Activated T-helper 1 cell treated with anti-CD3 and anti-CD28 coated beads, Interleukin-12 subunit alpha, Interleukin-12 subunit beta, Interleukin-2, Interleukin-4 antibody, amounts not matched to agents 30 ng/mL and 10 ng/mL and 1 ng/mL, durations not matched to agents 14 hours and 24 hours and 36 hours (primary cell): Measurements from ENCODE around the gene ZSWIM7. TPM values are rescaled to one million over a fixed set of nuclear protein-coding genes. Genes with fewer than 3 reads are reported as not detected.

ENCODE experiments used
- DNase-seq: peaks from one replicate; pipeline ENCODE4 v3.0.0; 2021; ENCODE audit warnings: low spot score
- H3K27ac Mint-ChIP-seq: one replicate; pipeline ENCODE4 v1.8.0; 2021; ENCODE audit warnings: mild to moderate bottlenecking, mixed read lengths
- H3K27me3 Mint-ChIP-seq: one replicate; pipeline ENCODE4 v1.8.0; 2022; ENCODE audit warnings: mild to moderate bottlenecking, moderate library complexity, mixed read lengths; ENCODE audit not compliant: insufficient read depth
- H3K36me3 Mint-ChIP-seq: one replicate; pipeline ENCODE4 v1.8.0; 2021; ENCODE audit warnings: low read depth, mixed read lengths
- H3K4me1 Mint-ChIP-seq: one replicate; pipeline ENCODE4 v1.8.0; 2021; ENCODE audit warnings: low read depth, mixed read lengths
- H3K4me3 Mint-ChIP-seq: one replicate; pipeline ENCODE4 v1.8.0; 2021; ENCODE audit warnings: mild to moderate bottlenecking, moderate library complexity, mixed read lengths
- H3K9me3 Mint-ChIP-seq: one replicate; pipeline ENCODE4 v1.8.0; 2021; ENCODE audit warnings: mixed read lengths
- intact Hi-C: fragments of 100-400 bp; cut with micrococcal nuclease; formaldehyde crosslinking; loops from one replicate; pipeline ENCODE4 v1.15.1; 2024
- total RNA-seq: library from RNA; stranded (reverse); gene quantifications from 2 replicates; pipeline ENCODE4 v1.2.3, GENCODE V29; 2022

ZSWIM7 gene, protein sequence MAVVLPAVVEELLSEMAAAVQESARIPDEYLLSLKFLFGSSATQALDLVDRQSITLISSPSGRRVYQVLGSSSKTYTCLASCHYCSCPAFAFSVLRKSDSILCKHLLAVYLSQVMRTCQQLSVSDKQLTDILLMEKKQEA
- 8.3 and 9.5 TPM in 2 replicates for total RNA-seq

DNA sequence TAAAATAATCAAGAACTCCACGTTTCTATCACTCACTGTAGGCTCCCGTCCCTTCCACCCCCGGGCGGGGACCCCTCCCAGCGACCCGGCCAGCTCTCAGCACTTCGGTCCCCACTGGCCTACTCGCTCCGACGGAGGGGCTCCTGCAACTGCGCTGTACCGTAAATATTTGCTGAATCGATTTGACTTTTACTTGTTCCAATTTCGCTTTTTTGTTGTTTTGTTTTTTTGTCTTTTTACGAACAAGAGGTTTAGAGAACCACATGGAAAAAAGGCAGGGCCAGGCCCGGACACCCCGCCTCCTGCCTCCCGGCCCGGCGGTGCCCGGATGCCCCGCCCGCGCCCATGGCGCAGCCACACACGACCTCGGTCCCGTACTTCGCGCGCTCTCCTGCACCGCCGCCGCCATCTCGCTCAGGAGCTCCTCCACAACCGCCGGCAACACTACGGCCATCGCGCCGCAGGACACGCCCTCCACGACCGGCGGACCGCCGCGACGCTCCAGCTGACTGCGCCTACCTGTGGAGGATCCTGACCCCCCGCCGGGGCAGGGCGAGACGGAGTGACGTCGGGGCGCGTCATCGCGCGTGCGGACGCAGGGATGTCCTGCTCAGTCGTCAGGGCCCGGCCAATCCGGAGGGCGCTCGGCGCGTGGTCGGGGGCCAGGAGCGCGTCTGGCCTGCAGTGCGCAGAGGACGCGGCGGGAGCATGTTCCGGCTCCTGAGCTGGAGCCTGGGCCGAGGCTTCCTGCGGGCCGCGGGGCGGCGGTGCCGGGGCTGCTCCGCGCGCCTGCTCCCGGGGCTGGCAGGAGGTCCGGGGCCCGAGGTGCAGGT lies at the start of gene ZSWIM7, which contains the start of gene TTC19:
TSS of gene ZSWIM7 (minus strand) at position 564 of the 833 bp plus-strand sequence. CDS start at position 454, 110 bp downstream.
TSS of gene TTC19 (plus strand) at position 684 of the 833 bp plus-strand sequence. CDS start at position 709, 25 bp downstream.
- peaks cover 3% of the 10 kb centered on the region for H3K9me3 Mint-ChIP-seq
- peaks cover 36% of the 10 kb centered on the region for H3K36me3 Mint-ChIP-seq

DNA sequence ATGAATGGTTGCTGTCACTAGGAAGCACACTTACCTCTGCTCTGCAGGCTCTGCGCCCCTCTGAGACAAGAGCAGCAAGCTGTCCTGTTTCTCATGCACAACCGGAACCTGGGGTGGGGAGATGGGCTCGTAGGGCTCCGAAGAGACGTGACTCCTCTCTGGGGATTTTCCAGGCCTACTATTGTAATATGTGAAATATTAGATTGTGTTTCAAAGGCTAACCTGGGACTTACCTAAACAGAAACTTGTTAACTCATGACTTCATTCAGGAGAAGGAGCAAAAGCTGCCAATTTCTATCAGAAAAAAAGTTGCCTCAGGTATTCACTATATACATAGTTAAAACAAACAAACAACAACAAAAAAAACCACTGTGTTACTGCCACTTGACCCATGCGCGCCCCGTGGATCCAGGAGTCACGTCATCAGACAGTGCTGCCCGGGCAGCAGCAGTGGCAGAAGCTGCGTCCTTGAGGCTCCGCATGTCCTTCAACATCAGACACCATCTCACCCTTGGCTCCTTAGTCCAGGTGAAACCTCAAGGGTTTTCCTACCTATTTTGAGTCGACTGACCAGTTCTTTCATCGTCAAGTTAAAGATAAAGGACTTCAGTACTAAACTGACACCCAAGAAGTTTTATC lies 49.4 kb upstream of the ZSWIM7 start:
- Mint-ChIP-seq H3K27ac (no peak overlapping the region), H3K4me1 (peaks cover 17% of the 10 kb centered on the region), H3K36me3 (peaks cover 47% of the 10 kb centered on the region), H3K4me3 (no peak overlapping the region), H3K9me3 (no peaks in the 10 kb centered on the region), H3K27me3 (no peaks in the 10 kb centered on the region)
- DNase-seq = no peak
- intact Hi-C loops = no loop called here

More for the DNA sequence above, at the start of gene ZSWIM7, which contains the start of gene TTC19:
- peak within 1 kb of the TSS; percentile 96 for H3K4me3 Mint-ChIP-seq
- intact Hi-C loops = loop anchor here (1.0 to 5.0 kb wide), 4 partner anchors 29 to 739 kb away; partner anchors contain the start of gene ZNF286A
- peaks cover 2% of the 10 kb centered on the region for H3K27me3 Mint-ChIP-seq
- peak within 1 kb of the TSS; percentile 99 for H3K27ac Mint-ChIP-seq
- peaks cover 33% of the 10 kb centered on the region for H3K4me1 Mint-ChIP-seq
- DNase-seq = peak; percentile 93

- peaks cover 43% of the 10 kb centered on the region for H3K36me3 Mint-ChIP-seq
- H3K9me3 Mint-ChIP-seq = no peaks in the 10 kb centered on the region
- H3K27me3 Mint-ChIP-seq = no peaks in the 10 kb centered on the region
- H3K4me3 Mint-ChIP-seq = no peak overlapping the region
- H3K27ac Mint-ChIP-seq = peak overlapping the region; percentile 23
- H3K4me1 Mint-ChIP-seq = peaks cover 17% of the 10 kb centered on the region
- no peak for DNase-seq
- intact Hi-C loops = no loop called here
Measured at GRCh38 chr17:16046966-16047365, 47.5 kb upstream of the ZSWIM7 start.

DNA sequence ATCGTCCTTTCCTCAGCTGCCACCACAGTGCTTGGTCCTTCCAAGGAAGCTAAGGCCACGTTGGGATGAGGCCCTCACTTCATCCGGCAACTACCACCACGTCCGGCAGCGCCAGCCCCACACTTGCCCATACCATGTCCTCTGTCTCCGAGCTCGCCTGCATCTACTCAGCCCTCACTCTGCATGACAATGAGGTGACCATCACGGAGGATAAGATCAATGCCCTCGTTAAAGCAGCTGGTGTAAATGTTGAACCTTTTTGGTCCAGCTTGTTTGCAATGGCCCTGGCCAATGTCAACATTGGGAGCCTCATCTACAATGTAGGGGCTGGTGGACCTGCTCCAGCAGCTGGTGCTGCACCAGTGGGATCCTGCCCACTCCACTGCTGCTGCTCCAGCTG lies 45.0 kb upstream of the ZSWIM7 start:
- Mint-ChIP-seq H3K4me1 (peaks cover 17% of the 10 kb centered on the region), H3K27me3 (no peaks in the 10 kb centered on the region), H3K4me3 (no peak overlapping the region), H3K27ac (no peak overlapping the region), H3K9me3 (no peaks in the 10 kb centered on the region), H3K36me3 (peaks cover 43% of the 10 kb centered on the region)
- DNase-seq = no peak
- intact Hi-C loops = no loop called here

DNA sequence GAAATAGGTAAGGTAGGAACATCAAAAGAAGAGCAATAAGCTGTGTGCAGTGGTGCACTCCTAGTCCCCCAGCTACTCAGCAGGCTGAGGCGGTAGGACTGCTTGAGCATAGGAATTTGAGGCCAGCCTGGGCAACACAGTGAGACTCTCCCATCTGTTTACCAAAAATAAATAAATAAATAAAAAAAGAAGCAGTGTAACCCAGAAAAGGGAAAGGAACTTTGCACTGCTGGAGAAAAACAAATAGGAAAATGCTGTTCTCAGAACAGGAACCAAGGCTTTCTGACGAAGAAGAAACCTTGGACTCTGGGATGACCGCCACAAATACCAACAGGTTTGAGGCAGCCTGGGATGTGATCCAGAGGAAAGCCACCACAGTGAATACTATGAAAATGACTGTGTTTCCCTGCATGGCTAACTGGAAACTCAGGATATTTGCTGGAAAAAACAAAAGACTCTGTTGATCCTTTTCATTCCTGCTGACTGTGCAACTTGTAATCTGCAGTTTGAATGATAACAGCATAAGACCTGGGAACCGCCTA lies 41.3 kb upstream of the ZSWIM7 start:
- intact Hi-C loops = no loop called here
- peaks cover 48% of the 10 kb centered on the region for H3K36me3 Mint-ChIP-seq
- no peak overlapping the region for H3K4me3 Mint-ChIP-seq
- no peaks in the 10 kb centered on the region for H3K27me3 Mint-ChIP-seq
- H3K27ac Mint-ChIP-seq = no peak overlapping the region
- H3K9me3 Mint-ChIP-seq = no peaks in the 10 kb centered on the region
- no peak for DNase-seq
- H3K4me1 Mint-ChIP-seq = peaks cover 13% of the 10 kb centered on the region

DNA sequence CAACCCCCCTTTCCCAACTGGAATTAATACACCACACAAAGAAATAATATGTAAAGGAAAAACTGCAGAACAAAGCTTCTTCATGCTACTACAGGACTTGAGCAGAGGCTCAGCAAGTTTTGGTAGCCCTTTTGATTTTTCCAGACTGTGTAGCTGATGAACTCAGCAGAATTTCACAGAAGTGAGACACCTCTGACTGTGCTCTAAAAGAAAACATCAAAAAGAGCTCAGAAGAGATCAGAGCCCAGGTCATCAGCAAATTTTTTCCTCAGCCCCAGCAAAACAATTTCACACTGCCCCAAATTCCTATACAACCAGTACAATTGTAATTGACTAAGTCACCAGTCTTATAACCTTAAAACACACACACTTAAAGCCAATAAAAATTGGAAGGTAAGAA lies 38.1 kb upstream of the ZSWIM7 start:
- Mint-ChIP-seq H3K4me1 (peaks cover 19% of the 10 kb centered on the region), H3K9me3 (no peaks in the 10 kb centered on the region), H3K36me3 (peaks cover 50% of the 10 kb centered on the region), H3K27ac (no peak overlapping the region), H3K27me3 (no peaks in the 10 kb centered on the region), H3K4me3 (no peak overlapping the region)
- intact Hi-C loops = no loop called here
- DNase-seq = no peak

DNA sequence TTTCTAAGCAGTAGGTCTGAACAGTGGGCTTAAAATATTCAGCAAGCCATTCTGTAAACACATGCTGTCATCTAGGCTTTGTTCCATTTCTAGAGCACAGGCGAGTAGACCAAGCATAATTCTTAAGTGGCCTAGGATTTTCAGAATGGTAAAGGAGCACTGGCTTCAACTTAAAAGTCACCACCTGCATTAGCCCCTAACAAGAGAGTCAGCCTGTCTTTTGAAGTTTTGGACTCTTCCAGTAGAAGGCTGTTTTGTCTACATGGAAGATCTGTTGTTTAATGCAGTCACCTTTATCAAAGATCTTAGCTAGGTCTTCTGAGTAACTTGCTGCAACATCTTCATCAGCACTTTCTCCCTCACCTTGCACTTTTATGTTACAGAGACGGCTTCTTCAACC lies 36.8 kb upstream of the ZSWIM7 start:
- H3K9me3 Mint-ChIP-seq = no peaks in the 10 kb centered on the region
- intact Hi-C loops = no loop called here
- H3K27ac Mint-ChIP-seq = no peak overlapping the region
- H3K27me3 Mint-ChIP-seq = no peaks in the 10 kb centered on the region
- H3K36me3 Mint-ChIP-seq = peaks cover 58% of the 10 kb centered on the region
- H3K4me3 Mint-ChIP-seq = no peak overlapping the region
- no peak for DNase-seq
- peaks cover 19% of the 10 kb centered on the region for H3K4me1 Mint-ChIP-seq

- Mint-ChIP-seq H3K4me1 (peaks cover 21% of the 10 kb centered on the region), H3K27me3 (no peaks in the 10 kb centered on the region), H3K36me3 (peaks cover 68% of the 10 kb centered on the region), H3K4me3 (no peak overlapping the region), H3K27ac (no peak overlapping the region), H3K9me3 (no peaks in the 10 kb centered on the region)
- DNase-seq = no peak
- intact Hi-C loops = no loop called here
Measured at GRCh38 chr17:16033729-16034349, 34.3 kb upstream of the ZSWIM7 start.

GRCh38 chr17:16027708-16028584 lies 28.4 kb upstream of the ZSWIM7 start:
- H3K9me3 Mint-ChIP-seq = no peaks in the 10 kb centered on the region
- intact Hi-C loops = loop anchor here (1.0 to 10.0 kb wide), 7 partner anchors 21 to 411 kb away; partner anchors contain the start of genes NCOR1, TRPV2, TTC19 and ZSWIM7
- H3K27ac Mint-ChIP-seq = peak overlapping the region; percentile 91
- peaks cover 68% of the 10 kb centered on the region for H3K36me3 Mint-ChIP-seq
- peak overlapping the region; percentile 68 for H3K4me3 Mint-ChIP-seq
- H3K27me3 Mint-ChIP-seq = no peaks in the 10 kb centered on the region
- H3K4me1 Mint-ChIP-seq = peaks cover 33% of the 10 kb centered on the region
- peak; percentile 33 for DNase-seq

GRCh38 chr17:16026895-16027294 lies 27.4 kb upstream of the ZSWIM7 start:
- intact Hi-C loops = loop anchor here (1.0 to 10.0 kb wide), 3 partner anchors 20 to 388 kb away; partner anchors contain the start of gene TRPV2
- H3K4me1 Mint-ChIP-seq = peaks cover 38% of the 10 kb centered on the region
- H3K27me3 Mint-ChIP-seq = no peaks in the 10 kb centered on the region
- H3K4me3 Mint-ChIP-seq = peak overlapping the region; percentile 68
- H3K36me3 Mint-ChIP-seq = peaks cover 65% of the 10 kb centered on the region
- no peak for DNase-seq
- peak overlapping the region; percentile 91 for H3K27ac Mint-ChIP-seq
- H3K9me3 Mint-ChIP-seq = no peaks in the 10 kb centered on the region

DNA sequence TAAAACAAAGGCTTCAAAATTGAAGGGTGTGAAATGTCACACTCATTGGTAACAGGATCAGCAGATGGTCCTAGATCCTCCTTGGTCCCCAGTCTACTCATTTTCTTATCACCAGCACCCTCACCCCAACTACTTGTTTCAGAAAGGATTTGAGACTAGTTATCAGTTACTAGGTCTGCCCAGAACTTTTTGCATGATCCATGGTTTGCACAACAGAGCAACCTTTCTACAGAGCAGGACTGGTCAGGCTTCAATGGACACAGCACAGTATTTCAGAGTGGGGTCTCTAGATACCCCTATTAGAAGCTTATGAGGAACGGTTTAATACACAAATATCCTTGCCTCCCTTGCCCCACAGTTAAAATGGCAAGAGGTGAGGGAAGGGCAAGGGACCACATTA lies 25.7 kb upstream of the ZSWIM7 start:
- no peak for DNase-seq
- intact Hi-C loops = loop anchor here (10.0 kb wide), 1 partner anchor 390 kb away; the partner anchor contains the start of gene TRPV2
- H3K36me3 Mint-ChIP-seq = peaks cover 61% of the 10 kb centered on the region
- no peaks in the 10 kb centered on the region for H3K9me3 Mint-ChIP-seq
- no peak overlapping the region for H3K27ac Mint-ChIP-seq
- no peaks in the 10 kb centered on the region for H3K27me3 Mint-ChIP-seq
- H3K4me1 Mint-ChIP-seq = peaks cover 48% of the 10 kb centered on the region
- no peak overlapping the region for H3K4me3 Mint-ChIP-seq
